ENCODE measurements around the gene HRH1. TPM values are rescaled to one million over a fixed set of nuclear protein-coding genes. Genes with fewer than 3 reads are reported as not detected.
A peak's percentile ranks its signal among the peaks of the same experiment; 100 is the strongest.
"Not testable (repeated sequence)": the region's sequence is repeated elsewhere in the genome, so short reads cannot be mapped to it uniquely, and the experiment has no call there.

Gene HRH1
- total and polyA plus RNA-seq, 2 donors (not counting 1 experiment from before 2014, with no cell fraction given) = not detected

DNA sequence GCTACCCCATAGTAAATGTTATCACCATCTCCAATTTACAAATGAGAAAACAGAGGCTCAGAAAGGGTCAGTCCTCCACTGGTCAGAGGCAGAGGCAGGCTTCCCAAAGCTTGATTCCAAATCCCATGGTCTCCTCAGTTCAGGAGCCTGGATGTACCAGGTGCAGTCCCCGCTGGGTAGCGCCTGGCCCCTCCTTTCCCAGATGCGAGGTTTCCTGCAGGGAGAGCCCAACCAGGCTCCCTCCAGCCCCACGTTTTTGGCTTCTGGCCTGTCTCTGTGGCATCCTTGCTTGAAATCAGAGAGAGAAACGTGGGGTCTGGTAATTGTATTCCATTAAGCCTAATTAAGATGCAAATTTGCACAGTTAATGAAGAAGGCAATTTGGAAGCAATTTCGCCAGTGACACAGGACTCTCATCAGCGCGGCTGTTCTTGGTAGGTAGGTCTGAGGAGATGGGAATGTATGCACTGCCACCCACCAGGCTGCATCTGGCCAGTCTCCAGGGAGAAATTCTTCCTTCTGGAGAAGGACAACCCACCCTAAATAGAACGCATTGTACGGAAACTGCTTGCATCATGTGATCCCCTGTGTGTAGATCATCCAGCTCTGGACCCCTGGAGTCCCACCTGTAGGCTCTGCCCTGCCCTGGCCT is 50.5 kb downstream of the HRH1 start:
- Histone ChIP-seq H3K27ac (ENCODE audit: low read length in 2 of 2) (no peak overlapping the region), H3K9me3 (ENCODE audit: control extremely low read depth in 1 of 3, control insufficient read depth in 2 of 3, insufficient read depth in 1 of 3, low read length in 2 of 3) (peaks cover 0 to 5% (median 0%) of the 10 kb centered on the region in 3 donors), H2AFZ (ENCODE audit: insufficient read depth, low read depth, low read length, poor library complexity, severe bottlenecking) (no peak overlapping the region), H3K9ac (ENCODE audit: low read length) (no peak overlapping the region), H4K20me1 (ENCODE audit: control insufficient read depth, insufficient read depth, low read length, poor library complexity, severe bottlenecking) (no peaks in the 10 kb centered on the region), H3K4me2 (replicated peaks; ENCODE audit: low read depth, low read length, poor library complexity, severe bottlenecking) (no peak overlapping the region), H3K4me3 (ENCODE audit: control extremely low read depth in 1 of 5, extremely low read depth in 1 of 5, insufficient read depth in 1 of 5, low read depth in 2 of 5, low read length in 4 of 5) (no peak overlapping the region), H3K36me3 (replicated peaks in 1 of 2; ENCODE audit: control extremely low read depth in 1 of 2, control insufficient read depth in 1 of 2, extremely low read depth in 1 of 2, insufficient read depth in 2 of 2, low read length in 1 of 2) (no peaks in the 10 kb centered on the region), H3K4me1 (ENCODE audit: control insufficient read depth in 2 of 2, insufficient read depth in 2 of 2, low read length in 2 of 2) (no peaks in the 10 kb centered on the region), H3K27me3 (replicated peaks in 1 of 4; ENCODE audit: control extremely low read depth in 1 of 4, control insufficient read depth in 3 of 4, insufficient read depth in 4 of 4, low read length in 3 of 4) (peaks cover 0 to 4% (median 0%) of the 10 kb centered on the region in 4 experiments), H3K79me2 (ENCODE audit: control insufficient read depth, insufficient read depth, low read length) (no peaks in the 10 kb centered on the region)
- ATAC-seq (ENCODE audit: low read depth) (no peak), DNase-seq (no peak)
- Mint-ChIP-seq H3K9me3 (ENCODE audit: insufficient read depth) (no peaks in the 10 kb centered on the region), H3K27ac (no peak overlapping the region), H3K27me3 (peaks cover 25% of the 10 kb centered on the region), H3K4me1 (no peaks in the 10 kb centered on the region), H3K4me3 (no peak overlapping the region)
- intact Hi-C loops (cut with micrococcal nuclease) = no loop called here
- WGBS (ENCODE audit: insufficient coverage) = 84% methylated on average over 9 of the region's 10 CpGs
- ChIA-PET POLR2A (no interaction called here), CTCF (interaction anchor here (0.8 to 3.2 kb wide), 4 partner anchors 143 to 446 kb away, joined by 3 to 23 read pairs (median 6); no protein-coding TSS in a partner anchor)
- TF ChIP-seq, protein P1, sequence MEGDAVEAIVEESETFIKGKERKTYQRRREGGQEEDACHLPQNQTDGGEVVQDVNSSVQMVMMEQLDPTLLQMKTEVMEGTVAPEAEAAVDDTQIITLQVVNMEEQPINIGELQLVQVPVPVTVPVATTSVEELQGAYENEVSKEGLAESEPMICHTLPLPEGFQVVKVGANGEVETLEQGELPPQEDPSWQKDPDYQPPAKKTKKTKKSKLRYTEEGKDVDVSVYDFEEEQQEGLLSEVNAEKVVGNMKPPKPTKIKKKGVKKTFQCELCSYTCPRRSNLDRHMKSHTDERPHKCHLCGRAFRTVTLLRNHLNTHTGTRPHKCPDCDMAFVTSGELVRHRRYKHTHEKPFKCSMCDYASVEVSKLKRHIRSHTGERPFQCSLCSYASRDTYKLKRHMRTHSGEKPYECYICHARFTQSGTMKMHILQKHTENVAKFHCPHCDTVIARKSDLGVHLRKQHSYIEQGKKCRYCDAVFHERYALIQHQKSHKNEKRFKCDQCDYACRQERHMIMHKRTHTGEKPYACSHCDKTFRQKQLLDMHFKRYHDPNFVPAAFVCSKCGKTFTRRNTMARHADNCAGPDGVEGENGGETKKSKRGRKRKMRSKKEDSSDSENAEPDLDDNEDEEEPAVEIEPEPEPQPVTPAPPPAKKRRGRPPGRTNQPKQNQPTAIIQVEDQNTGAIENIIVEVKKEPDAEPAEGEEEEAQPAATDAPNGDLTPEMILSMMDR (IDR thresholded peaks at IDR 0.05) = no peak
- no peak for TF ChIP-seq EZH2 (IDR thresholded peaks at IDR 0.05; ENCODE audit: borderline replicate concordance, insufficient read depth, low read depth, low read length, poor library complexity, severe bottlenecking)

DNA sequence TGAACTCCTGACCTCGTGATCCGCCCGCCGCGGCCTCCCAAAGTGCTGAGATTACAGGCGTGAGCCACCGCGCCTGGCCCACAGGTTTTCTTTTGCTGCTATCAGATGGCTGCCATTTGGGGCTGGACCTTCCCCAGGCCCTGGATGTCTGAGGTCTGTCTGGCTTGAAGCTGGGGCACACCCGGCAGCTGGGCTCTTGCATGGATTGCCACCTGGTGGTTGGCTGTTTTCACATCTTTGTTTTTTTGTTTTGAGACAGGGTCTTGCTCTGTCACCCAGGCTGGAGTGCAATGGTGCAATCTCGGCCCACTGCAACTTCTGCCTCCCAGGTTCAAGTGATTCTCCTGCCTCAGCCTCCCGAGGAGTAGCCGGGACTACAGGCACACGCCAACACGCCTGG is 51.6 kb downstream of the HRH1 start:
- DNase-seq = peak; percentile 23
- H3K4me1 Mint-ChIP-seq; H3K36me3 ChIP-seq (replicated peaks in 1 of 2; ENCODE audit: control extremely low read depth in 1 of 2, control insufficient read depth in 1 of 2, extremely low read depth in 1 of 2, insufficient read depth in 2 of 2, low read length in 1 of 2); H3K9me3 Mint-ChIP-seq (ENCODE audit: insufficient read depth); H3K27ac ChIP-seq (ENCODE audit: low read length in 2 of 2); ATAC-seq (ENCODE audit: low read depth); intact Hi-C loops (cut with micrococcal nuclease); H3K9ac ChIP-seq (ENCODE audit: low read length); H3K4me1 ChIP-seq (ENCODE audit: control insufficient read depth in 2 of 2, insufficient read depth in 2 of 2, low read length in 2 of 2); H2AFZ ChIP-seq (ENCODE audit: insufficient read depth, low read depth, low read length, poor library complexity, severe bottlenecking); H3K4me2 ChIP-seq (replicated peaks; ENCODE audit: low read depth, low read length, poor library complexity, severe bottlenecking); H3K27ac Mint-ChIP-seq; H3K27me3 ChIP-seq (replicated peaks in 1 of 4; ENCODE audit: control extremely low read depth in 1 of 4, control insufficient read depth in 3 of 4, insufficient read depth in 4 of 4, low read length in 3 of 4); POLR2A ChIA-PET; H3K79me2 ChIP-seq (ENCODE audit: control insufficient read depth, insufficient read depth, low read length); H3K9me3 ChIP-seq (ENCODE audit: control extremely low read depth in 1 of 3, control insufficient read depth in 2 of 3, insufficient read depth in 1 of 3, low read length in 2 of 3); H3K4me3 Mint-ChIP-seq; H4K20me1 ChIP-seq (ENCODE audit: control insufficient read depth, insufficient read depth, low read length, poor library complexity, severe bottlenecking); H3K4me3 ChIP-seq (ENCODE audit: control extremely low read depth in 1 of 5, extremely low read depth in 1 of 5, insufficient read depth in 1 of 5, low read depth in 2 of 5, low read length in 4 of 5): not testable (repeated sequence)
- peaks cover 25% of the 10 kb centered on the region for H3K27me3 Mint-ChIP-seq
- CTCF ChIA-PET = interaction anchor here (0.7 to 3.2 kb wide), 5 partner anchors 30 to 447 kb away, joined by 3 to 23 read pairs (median 5); no protein-coding TSS in a partner anchor
- WGBS (ENCODE audit: insufficient coverage) = 86% methylated on average over 14 of the region's 14 CpGs
